HPDE6-E6E7 (cell line): ENCODE data around the gene FAM120B.
A peak's percentile ranks its signal among the peaks of the same experiment; 100 is the strongest.

ENCODE experiments used
- DNase-seq: peaks from one replicate; pipeline ENCODE4 v3.0.0; 2011; ENCODE audit warnings: missing footprints; ENCODE audit errors: extremely low spot score

The FAM120B gene

GRCh38 chr6:170286246-170286933 lies 20.2 kb upstream of the FAM120B start:
- DNase-seq: no peak

DNA sequence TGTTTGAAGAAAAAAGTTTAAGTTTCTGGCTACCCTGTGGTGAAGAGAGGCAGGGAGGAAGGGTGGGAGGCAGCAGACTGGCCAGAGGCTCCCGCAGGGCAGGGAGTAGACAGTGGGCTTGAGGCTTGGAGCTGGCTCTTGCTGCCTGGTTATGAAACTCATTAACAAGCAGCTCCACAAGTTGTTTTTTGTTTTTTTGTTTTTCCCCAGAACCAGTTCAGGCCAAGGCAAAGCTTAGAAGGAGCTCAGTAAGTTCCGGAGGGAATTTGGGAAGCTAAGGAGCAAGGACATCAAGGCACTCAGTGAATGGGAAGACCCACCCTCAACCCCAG lies 19.7 kb upstream of the FAM120B start:
- no peak for DNase-seq

DNA sequence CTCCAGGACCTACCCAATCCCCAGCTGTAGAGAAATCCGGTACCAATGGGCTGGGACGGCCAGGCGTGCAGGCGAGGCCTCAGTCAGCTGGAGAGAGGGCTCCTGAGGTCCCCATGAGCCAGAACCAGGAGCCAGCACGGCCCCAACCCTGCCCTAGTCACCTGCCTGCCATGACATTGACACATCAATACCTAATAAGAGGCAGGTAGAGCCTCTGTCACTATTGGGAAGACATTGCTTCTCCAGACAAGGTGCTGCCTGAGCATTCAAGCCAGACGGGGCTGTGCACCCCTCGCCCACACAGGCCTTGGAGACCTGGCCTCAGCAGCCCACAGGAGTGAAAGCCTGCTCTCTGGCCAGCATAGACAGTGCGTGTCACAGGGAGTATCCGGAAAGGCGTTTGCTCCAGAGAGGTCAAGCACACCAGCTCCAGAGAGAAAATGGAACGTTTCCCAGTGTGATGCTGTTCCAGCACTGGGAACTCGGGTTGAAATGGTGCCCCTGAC lies 19.1 kb upstream of the FAM120B start:
- DNase-seq: no peak

DNA sequence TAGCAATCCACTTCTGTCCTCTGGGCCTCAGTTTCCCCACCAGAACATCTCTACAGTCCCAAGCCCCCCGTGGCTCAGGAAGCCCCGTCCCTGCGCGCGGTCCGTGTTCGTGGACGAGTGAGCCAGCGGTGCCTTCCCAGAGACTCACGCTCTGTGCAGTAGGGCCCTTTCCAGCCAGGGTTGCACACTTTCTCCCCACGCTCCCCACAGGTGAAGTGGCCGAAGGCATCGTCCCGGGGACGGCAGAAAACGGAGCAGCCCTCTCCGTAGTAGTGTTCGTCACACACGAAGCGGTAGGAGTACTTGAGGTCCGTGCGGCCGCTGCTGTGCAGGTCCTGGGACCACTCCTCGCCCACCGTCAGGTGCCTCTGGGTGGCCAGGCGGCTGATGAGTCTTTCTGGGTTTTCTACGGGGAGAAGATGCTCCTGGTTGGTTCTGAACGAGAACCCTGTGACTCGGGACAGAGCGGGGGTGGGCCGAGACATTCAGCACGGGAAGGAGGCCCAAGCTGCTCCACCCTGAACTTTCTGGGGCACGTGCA lies 18.4 kb upstream of the FAM120B start:
- no peak for DNase-seq

DNA sequence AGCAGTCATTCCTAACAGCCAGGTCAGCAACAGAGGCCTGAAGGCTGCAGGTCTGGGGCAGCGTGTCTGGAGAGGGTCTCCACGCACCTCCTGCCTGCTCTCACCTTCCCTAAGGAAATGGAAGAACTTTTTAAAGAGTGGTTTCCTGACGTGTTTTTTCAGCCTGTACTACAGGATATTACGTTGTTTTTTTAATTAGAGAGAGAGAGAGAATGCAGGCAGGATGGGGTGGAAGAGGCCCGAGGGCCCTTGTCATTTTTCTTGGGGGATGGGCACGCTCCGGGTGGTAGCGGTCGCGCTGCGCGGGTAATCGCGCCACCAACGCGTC lies 17.7 kb upstream of the FAM120B start:
- DNase-seq: no peak

- DNase-seq: no peak
Measured at GRCh38 chr6:170289180-170289931, 17.2 kb upstream of the FAM120B start.

GRCh38 chr6:170289951-170290295 lies 16.6 kb upstream of the FAM120B start:
- no peak for DNase-seq

- no peak for DNase-seq
Measured at GRCh38 chr6:170290296-170291128, 16.0 kb upstream of the FAM120B start, which contains the start of gene DLL1. DLL1 (minus strand) TSS chr6:170291078; CDS start chr6:170290139, 939 bp downstream.

- peak; percentile 39 for DNase-seq
Measured at GRCh38 chr6:170291271-170292110, 15.1 kb upstream of the FAM120B start.

DNA sequence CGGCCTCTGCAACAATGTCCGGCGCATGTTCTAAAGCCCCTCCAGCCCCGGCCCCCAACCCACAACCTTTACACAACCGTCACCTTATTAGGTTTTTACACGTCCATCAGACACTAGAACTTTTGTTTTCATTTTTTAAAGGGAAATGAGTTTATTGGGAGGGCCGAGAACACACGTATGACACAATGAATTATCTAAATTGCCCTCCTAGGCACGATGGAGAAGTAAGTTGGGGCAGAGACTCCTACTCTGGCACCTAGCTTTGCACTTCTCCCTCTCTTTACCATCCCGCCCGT lies 14.5 kb upstream of the FAM120B start:
- no peak for DNase-seq

DNA sequence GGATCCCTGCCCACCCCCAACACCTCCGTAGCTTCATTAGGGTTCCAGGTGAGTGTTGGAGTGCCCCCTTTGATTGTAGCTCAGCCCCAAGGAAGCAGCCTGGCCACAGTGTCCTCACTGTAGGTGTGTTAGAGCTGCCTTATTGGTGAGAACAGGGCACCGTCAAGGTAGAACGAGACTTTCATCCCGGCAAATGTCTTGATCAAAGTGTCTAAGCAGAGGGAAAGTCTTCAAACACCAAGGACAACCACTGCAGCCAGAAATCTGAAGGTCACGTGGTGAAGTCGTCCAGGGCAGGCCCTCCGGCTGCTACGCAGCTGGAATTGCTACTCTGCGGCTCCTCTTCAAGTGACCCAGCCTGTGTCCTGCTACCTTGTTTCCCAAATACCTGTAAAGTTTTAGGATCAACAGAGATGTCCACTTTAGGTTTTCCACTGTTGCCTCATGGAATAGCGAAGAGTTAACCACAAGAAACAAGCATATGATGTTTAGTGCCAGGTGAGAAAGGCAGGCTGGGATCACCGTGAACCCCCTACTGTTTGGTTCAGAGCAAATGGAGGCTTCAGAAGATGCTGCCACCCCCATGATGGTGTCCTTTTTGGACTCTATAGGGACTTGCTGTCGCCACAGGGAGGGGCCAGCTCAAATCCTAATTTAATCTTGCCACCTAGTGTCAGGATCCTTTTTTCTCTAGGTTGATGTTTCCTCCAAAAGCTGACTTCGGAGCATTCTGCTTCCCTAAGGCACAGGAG lies 14.0 kb upstream of the FAM120B start:
- no peak for DNase-seq

DNA sequence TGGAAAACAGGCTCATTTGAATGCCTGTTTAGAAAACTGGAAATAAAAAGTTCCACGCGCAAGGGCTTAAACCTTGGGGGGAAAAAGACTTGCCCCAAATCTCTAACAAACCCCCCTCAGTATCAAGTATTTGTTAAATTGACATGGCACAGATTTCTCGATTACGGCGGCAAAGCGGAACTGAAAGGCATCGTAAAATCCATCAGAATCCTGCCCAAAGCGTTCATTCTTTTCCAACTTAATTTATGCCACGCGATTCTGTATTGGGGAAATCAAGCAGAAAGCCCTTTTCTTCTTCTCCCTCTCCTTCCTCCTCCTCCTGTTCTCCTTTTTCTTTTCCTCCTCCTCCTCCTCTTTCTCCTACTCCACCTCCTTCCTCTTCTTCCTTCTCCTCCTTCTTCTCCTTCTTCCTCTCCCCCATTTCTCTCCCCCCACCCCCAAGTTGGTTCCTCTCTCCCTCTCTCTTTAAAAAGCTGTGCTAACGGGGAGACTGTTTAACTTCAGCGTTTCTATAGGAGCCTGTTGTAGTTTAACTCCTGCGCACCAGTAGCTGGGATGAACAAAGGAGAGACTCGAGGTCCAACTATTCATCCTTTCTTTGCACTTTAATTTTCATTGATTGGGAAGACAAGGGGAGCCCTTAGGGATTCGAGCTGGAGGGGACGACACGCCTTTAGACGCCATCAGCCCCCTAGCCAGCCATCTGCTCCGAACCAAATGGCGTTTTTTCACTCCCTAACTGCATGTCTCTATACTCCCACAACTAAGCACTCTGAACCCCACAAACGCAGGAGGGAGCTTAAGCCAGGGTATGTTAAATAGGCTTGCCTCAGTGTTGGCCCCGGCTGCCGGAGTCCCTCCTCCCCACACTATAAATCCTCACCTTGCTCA lies 13.0 kb upstream of the FAM120B start:
- DNase-seq: no peak

DNA sequence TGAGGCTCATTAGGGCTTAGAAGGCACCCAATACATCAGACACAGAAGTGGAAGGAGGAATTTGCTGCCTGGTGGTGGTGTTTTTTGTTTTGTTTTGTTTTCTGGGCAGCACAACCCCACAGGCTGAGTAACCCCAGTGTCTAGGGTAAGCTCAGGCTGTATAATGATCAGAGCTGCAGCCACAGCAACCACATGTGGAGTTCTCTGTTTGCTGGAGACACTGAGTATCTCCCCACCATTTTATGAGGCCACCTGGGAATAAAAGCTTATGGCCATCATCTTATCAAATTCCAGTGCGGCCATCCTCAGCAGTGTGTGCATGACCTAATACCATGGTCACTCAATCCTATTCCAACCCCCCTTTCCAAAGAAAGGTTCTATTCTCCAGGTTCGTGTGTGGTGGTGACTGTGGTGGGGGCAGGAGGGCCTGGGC lies 12.2 kb upstream of the FAM120B start:
- no peak for DNase-seq

DNA sequence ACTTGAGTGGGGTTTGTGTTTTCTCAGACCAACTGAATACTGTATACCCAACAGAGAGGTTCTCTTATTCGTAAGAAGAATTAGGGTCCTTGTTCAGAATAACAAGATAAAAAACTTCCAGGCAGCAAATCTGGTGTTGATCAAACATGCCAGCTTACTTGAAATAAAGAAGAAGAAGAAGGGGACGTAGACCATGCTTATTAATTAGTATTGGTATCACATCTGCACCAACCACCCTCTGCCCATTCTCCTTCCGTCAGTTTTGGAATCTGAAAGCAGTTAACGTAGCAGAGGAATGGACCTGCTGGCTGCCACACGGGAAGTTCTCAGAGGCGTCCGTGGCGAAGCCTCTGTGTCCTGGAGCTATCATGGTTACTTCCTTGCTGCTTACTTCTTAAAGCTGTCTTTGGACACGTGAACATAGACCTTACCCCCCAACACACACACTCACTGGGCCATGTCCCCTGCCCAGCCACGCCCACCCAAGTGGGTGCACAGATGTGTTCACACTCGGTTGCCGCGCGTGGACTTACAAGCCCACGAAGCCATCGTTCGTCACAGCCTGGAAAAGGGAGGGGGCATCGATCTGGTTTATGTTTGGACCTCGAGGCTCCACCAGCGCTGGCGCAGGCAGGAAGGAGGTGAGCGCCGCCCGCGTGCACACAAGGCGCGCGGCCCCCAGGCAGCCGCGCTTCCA lies 11.6 kb upstream of the FAM120B start:
- DNase-seq: no peak

DNA sequence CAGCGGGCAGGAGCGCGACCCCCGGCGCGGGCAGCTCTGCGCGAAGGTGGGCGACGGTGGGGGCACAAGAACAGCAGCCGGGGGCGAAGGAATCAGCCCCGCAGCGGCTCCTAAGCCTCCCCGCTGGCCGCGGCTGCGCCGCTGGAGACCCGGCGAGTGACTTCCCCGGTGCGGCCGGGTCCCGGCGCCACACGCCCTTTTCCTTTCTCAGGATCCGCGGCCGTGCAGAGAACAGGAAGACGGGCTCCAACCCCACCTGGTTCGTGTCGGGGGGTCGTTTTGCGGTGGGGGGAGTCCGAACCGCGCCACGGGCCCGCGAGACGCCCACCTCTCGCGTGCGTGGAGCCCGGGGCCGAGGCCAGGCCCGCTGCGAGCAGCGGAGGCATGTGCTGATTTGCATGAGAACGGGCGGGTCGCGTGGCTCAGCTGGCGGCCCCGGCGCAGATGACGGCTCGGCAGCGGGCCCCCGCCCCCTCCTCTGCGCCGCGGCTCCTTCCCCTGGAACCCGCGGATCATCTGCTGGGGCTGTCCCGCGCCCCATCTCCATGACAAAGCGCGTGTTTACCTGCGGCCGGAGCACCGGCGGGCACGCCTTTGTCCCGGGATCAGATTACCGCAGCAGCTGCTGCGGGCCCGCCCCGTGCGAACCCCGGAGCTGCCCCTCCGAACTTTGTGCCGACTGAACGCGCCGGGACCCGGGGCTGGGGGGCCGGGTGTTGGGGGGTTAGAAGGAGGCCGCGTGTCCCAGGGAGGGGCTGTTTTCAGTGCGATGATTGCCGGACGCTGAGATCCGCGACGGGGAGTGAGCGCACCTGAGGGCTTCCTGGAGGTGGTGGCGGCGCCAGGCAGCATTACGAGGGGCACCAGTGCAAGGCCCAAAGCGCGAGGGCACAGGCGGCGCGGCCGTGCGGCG lies 10.8 kb upstream of the FAM120B start:
- no peak for DNase-seq

- DNase-seq: no peak
Measured at GRCh38 chr6:170296423-170296745, 10.2 kb upstream of the FAM120B start.

DNA sequence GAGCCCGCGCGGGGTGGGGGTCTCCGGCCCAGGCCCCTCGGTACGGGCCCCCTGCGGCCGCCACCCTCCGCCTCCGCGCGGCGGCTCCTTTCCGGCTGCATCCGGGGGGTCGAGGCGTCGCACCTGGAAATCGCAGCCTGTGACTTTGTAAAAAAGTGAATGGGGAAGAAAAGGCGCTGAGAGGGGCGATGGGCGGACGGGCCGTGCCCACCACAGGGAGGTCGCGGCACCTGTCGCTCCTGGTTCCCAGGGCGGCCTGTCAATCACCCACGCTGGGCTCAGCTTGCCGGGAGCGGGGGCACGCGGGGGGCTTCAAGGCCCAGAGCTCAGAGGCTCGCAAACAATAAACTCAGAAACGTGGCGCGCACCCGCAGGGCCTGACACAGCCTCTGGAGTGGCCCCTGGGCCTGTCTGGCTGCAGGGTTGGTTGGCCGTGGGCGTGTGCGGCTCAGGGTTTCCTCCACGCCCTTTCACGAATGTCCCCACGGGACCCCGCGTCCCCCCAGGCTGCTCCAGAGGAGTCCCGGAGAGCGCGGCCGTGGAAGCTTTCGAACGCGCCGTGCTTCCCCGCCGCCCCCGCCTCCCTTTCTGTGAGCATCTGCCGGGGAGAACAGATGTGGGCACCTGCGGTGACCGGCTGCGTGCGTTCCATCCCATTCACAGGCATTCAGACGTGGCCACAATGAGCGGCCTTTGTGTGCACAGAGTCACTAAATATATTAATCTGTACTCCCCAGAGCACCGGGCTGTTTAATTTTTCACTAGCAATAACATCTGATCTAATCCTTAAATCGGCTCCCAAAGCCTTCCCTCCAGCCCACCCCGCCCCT lies 9.6 kb upstream of the FAM120B start:
- no peak for DNase-seq
